Prostate gland (tissue), 2 donors: Measurements from ENCODE around the gene CHRND.

Experiments
- CTCF ChIP-seq, 4 experiments: fragments of 200-600 bp in 2 of 4; fragments of 450-650 bp in 2 of 4; sonication (generic) in 2 of 4; IDR thresholded peaks; 1 replicate in 3 of 4; 2 replicates in 1 of 4; pipeline ENCODE4 v1.5.1; 2016 to 2019; ENCODE audit warnings: antibody characterized with exemption in 4 of 4, mild to moderate bottlenecking in 2 of 4, moderate library complexity in 2 of 4
- POLR2A ChIP-seq: fragments of 450-650 bp; IDR thresholded peaks from one replicate; pipeline ENCODE4 v1.6.1; 2016; ENCODE audit warnings: antibody characterized with exemption, mild to moderate bottlenecking

- TF ChIP-seq CTCF (IDR thresholded peaks at IDR 0.05) (no peak), POLR2A (no peak)
Observed at GRCh38 chr2:232532419-232532818, 6.5 kb downstream of the CHRND start.
